HG03175 (cell line): ENCODE results near the gene SLC43A1.

Experiments
- ATAC-seq: cut with Tn5 transposase; IDR thresholded peaks from one replicate; pipeline ENCODE4 v1.9.1; 2021; ENCODE audit warnings: mild to moderate bottlenecking, moderate library complexity; ENCODE audit not compliant: unreplicated experiment

The SLC43A1 gene

DNA sequence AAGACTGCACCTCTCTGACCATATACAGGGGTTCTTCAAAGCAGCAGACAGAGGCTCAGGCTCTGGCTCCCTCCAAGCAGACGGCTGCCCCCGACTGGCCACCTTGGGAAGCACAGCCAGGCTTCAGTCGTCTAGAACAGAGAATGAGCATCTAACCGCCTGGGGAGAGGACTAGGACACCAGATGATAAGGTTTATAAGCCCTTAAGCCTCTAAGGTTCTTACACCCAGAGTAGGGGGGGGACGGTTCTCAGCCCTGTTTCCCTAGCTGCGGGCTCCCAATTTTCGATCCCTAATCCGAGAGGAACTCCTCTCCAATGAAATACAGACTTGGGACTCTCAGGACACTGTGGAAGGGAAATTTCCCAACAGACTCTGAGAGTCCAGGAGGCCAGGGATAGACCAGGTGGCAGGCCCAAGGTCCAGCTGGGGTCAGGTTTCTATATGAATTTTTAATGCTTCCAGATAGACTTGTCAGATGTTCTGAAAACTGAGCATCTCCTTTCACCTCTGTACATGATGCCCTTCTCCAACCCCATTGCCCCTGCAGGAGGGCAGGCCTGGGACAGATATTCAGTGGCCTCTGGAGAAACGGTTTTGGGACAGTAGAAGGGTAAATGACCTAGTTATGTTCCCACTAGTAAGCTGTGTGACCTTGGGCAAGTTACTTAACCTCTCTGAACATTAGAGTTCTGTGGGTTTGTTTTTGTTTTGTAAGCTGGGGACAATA, 34.9 kb downstream of the SLC43A1 start:
- ATAC-seq, result peak; percentile 31

DNA sequence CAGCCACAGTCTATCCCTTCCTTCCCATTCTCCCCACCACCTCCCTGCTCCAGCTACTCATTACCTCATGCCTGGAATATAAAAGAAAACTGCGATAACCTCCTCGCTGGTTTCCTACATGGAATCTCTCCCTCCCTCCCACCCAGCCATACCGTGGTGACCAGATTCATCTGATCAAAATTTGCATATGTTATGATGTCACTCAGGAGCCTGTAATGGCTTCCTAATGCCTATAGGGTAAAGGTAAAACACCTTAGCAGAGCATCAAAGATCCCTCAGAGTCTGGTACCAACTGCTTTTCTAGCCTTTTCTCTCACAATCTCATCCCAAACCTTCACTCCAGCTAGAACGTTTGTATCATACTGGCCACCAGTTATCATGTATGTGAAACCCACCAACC, 35.6 kb downstream of the SLC43A1 start:
- ATAC-seq, result peak; percentile 17

DNA sequence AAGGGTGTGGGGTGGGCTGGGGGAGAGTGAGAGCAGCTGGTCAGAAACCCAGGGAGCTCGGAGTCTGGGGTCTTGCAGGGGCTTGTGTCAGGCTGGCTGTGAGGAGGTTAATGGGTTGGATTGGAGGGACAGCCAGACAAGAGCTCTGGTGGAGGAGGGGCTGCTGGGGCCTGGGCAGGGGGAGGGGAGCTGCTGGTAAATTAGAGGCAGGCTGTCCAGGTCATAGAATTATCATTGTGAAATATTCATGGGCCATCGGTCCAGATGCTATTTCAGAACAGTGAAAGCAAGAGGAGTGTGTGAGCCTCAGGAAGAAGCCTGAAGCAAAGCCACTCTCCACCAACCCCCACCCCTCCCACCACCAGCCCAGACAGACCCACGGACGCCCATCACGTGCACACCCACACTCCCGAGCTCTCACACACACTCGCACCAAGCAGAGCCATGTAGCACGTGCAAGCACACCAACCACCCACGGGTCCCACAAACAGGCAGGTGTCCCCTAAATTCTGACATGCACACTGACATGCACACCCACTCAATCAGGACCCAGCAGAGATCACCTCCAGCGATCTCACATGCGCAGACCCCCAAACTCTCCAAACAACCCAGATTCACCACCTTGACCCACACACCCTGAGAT, 36.4 kb downstream of the SLC43A1 start:
- no peak for ATAC-seq

DNA sequence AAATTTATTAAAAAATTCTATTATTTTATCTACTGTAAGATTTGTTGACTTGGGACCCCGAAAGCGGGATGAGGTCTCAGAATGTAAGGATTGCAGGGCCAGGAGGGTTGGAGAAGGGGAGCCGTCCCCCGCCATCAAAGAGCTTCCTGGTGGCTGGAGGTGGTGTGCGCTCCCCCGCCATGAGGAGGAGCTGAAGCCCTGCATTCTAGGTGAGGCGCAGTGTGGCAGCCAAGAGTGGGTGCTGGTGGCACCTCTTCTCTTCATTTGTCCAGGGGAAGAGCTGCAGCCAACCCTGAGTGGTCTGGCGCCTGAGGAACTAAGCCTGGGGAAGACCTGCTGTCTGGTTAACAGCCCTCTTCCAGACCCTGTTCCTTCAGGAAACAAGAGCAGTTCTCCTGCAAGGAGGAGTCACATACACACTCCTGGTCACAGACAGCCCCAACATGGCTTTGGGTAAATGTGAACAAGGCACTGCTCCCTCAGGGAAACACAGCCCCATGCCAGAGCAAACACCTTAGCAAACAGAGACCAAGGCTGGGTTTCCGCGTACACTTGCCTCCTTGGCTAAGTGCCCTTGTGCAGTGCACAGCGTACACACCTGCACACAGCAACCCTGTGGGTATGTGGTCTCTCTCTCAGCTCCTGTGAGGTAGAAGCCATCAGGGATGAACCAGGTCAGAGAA, 37.9 kb downstream of the SLC43A1 start:
- no peak for ATAC-seq

DNA sequence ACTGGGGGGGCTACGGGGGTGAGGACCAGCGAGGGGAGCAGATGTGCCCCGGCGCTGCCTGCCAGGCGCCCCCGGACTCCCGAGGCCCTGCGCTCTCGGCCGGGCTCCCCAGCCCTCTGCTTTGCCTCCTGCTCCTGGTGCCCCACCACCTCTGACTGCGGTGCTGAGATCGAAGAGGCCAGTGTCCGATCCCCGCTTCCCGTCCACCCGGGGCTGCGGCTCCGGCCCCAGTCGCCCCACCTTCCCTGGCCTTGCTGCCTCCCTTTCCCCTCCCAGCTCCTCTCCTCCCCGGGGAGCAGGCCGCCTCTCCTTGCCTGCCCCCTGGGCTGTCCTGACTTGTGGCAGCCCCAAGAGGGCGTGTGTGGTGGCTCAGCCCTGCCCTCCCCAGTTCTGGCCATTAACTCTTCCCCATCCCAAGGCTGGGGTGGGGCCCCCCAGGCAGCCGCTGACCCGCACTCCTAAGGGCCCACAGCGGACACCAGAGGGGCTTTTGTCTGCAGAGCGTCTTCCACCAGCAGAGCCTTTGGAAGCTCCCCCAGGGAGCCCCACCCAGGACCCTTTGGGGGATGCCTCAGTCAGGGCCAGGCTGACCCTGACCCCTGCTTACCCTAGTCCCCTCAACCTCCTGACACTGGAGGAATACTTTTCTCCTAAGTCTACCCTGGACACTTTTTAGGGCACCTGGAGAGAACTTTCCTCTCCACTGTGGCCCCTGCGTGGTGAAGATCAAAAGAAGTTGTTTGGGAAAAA, 38.6 kb downstream of the SLC43A1 start:
- peak; percentile 57 for ATAC-seq

DNA sequence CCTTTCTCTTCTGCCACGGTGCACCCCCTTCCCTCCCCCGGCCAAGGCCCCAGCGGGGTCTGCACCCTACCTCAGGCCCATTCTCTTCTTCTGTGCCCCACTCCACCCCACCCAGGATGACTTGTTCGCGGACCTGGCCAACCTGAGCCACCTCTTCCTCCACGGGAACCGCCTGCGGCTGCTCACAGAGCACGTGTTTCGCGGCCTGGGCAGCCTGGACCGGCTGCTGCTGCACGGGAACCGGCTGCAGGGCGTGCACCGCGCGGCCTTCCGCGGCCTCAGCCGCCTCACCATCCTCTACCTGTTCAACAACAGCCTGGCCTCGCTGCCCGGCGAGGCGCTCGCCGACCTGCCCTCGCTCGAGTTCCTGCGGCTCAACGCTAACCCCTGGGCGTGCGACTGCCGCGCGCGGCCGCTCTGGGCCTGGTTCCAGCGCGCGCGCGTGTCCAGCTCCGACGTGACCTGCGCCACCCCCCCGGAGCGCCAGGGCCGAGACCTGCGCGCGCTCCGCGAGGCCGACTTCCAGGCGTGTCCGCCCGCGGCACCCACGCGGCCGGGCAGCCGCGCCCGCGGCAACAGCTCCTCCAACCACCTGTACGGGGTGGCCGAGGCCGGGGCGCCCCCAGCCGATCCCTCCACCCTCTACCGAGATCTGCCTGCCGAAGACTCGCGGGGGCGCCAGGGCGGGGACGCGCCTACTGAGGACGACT, 39.3 kb downstream of the SLC43A1 start:
- peak; percentile 33 for ATAC-seq

DNA sequence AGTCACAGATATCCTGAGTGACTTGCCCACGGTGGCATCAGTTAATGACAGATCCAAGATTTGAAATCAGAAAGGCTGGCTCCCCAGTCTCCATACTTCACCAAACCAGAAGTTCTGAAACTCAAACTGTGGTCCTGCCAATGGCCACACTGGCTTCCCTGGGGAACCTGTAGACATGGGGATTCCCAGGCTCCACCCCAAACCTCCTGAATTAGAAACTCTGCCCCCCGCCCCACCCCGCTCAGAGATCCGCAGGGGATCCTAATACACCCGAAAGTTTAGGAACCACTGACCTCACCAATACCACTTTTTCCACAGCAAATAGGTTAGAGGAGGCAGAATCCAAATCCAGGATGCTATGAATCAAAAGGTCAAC, 39.8 kb downstream of the SLC43A1 start:
- no peak for ATAC-seq

DNA sequence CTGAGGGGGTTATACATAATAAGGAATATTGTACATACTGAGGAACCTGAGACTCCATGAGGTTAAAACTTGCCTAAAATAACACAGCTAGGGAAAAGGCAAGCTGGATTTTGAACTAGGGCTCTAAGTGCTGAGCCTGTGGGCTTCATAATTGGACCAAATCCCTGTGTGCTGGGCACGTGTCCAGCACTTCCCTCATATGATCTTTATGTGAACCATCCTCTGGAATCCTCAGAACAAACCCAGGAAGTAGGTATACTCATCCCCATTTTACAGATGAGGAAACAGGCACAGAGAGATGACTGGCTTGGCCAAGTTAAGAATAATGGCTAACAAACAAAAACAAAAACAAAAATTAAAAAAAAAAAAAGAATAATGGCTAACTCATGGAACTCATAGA, 40.3 kb downstream of the SLC43A1 start:
- no peak for ATAC-seq

DNA sequence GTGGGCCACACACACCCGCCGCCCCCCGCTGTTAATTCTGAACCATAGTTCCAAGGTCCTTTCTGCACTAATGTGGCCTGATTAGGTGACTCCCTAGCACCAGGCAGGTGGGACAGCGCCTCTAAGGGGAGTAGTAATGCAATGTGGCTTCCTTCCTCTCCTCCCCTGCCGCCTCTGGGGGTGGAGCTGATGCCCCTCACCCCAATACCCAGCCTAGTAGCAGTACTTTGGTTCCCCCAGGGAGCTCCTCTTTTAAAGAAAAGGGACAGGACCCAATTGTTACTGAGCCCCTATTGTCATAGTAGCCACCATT, 40.7 kb downstream of the SLC43A1 start:
- ATAC-seq, result no peak

DNA sequence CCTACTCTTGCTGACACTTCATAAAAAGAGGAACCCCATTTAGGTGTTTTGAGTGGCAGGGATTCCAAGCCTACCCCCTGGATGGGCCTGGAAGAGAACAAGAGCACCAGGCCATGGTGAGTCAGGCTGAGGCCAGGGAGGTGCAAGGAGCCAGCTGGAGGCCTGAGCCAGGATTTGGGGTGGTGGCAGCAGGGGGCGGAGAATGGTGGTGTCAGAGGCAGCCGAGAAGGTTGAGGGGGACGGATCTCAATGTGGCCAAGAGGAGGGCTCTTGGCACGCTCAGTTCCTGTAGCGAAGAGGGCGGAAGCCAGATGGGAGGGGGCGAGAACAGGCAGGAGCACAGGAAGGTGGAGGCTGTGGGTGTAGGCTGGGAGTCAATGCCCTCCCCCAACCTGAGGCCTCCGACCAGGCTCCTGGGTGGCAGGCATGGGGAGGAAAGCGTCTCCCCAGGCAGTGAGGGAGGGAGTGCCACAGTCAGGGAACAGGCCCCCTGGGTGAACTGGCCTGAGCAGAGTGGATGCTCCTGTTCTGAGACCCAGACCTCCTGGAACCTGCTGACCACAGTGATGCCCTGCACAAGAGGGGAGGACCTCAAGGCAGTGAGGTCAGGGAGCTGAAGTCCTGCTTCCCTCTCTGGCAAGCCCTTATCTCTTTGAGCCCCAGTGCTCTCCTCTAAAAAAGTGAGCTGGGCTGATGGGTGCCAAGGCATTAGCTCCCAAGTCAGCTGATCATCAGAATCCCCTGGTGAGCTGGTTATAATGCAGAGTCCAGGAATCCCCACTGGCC, 41.3 kb downstream of the SLC43A1 start:
- ATAC-seq, result no peak

DNA sequence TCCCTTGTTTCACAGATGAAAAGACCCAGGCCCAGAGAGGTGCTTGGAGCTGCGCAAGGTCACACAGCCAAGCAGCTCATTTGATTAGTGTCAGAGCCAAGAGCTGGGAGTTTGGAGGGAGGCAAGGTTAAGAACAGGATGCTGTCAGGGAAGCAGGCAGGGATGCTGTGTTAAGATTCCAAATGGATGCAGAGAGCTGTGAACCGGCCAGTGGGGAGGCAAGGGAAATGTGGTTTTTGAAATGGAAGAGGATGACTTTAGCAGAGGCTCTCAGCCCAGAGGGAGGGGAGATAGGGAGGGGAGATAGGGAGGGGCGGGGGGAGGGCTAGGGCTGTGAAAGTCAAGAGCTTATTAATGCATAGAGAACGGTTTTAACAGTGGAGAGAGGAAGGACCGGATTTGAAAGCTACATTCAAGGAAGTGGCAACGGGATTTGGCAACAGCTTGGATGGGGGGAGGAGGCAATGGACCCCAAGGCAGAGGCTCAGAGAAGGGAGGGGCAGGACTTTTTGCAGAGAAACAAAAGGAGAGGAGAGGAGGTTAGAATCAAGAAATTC, 42.1 kb downstream of the SLC43A1 start:
- ATAC-seq, result no peak

DNA sequence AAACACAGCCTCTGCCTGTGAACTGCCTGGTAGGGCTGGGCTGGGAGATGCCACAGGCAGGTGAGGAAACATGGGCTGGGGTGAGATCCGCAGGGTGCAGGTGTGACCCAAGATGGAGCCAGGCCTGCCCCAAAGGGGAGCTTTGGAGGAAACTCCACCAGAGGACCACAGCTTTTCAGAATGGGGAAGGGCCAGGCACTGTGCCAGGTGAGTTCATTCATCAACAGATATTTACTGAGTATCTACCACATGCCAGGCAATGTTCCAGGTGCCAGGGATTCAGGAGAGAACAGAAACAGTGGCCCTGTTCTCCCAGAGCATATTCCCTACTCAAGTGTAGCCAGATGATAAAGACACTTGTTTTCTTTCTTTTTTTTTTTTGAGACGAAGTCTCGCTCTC, 44.0 kb downstream of the SLC43A1 start:
- ATAC-seq, result no peak

DNA sequence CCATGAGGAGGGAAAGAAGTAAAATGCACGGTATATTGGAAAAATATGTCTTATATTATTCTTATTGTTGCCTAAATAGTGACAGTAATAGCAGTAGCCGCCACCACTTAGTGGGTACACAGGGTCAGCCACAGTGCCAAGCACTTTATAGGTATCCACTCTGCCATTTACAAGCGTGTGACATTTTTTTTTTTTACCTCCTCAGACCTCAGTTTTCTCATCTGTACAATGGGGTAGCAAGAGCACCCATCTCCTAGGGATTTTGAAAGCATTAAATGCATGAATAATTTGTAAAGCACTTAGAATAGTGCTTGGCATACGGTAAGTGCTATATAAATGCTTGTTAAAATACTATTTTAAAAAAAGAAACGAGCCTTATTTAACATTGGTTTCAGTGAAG, 46.2 kb downstream of the SLC43A1 start:
- ATAC-seq, result no peak

DNA sequence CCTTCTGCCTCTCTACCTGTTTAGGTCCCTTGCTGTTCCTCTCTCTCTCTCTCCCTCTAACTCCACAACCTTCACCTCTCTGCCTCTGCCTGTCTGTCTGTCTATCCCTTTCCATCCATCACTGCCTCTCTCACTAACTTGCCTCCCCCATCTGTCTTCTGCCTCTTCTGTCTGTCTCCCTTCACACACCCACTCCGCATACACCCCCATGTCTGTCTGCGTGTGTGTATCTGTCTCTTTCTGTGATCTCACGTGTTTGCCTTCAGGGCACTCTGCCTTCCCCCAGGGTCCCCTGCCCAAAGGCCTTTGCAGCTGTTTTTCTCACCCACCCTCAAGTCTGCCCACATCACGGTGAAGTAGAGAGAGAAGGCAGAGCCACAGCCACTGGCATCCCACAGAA, 47.2 kb downstream of the SLC43A1 start:
- no peak for ATAC-seq

DNA sequence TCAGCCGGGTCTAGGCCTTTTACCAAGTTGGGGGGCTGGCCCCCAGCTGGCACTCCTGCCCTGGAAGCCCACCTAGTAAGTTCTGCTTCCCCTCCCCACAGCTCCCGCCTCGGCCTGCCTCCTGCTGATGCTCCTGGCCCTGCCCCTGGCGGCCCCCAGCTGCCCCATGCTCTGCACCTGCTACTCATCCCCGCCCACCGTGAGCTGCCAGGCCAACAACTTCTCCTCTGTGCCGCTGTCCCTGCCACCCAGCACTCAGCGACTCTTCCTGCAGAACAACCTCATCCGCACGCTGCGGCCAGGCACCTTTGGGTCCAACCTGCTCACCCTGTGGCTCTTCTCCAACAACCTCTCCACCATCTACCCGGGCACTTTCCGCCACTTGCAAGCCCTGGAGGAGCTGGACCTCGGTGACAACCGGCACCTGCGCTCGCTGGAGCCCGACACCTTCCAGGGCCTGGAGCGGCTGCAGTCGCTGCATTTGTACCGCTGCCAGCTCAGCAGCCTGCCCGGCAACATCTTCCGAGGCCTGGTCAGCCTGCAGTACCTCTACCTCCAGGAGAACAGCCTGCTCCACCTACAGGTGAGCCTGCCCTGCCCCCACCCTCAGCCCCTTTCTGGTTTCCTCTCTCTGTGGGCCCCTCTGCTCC, 47.9 kb downstream of the SLC43A1 start:
- no peak for ATAC-seq

DNA sequence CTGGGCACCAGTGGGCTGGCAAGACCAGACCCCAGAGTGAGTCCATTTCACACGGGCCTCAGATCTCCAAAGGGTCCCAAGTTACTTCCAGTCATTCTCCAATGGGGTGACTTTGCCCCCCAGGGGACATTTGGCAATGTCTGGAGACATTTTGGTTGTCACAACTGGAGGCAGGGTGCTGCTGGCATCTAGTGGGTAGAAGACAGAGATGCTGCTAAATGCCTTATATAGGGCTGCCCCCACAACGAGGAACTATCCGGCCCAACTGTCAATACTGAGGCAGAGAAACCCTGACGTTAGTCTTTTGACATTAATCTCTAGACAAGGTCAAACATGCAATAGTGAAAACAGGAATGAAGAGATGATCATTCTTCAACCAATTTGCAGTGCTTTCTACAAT, 48.8 kb downstream of the SLC43A1 start:
- no peak for ATAC-seq

DNA sequence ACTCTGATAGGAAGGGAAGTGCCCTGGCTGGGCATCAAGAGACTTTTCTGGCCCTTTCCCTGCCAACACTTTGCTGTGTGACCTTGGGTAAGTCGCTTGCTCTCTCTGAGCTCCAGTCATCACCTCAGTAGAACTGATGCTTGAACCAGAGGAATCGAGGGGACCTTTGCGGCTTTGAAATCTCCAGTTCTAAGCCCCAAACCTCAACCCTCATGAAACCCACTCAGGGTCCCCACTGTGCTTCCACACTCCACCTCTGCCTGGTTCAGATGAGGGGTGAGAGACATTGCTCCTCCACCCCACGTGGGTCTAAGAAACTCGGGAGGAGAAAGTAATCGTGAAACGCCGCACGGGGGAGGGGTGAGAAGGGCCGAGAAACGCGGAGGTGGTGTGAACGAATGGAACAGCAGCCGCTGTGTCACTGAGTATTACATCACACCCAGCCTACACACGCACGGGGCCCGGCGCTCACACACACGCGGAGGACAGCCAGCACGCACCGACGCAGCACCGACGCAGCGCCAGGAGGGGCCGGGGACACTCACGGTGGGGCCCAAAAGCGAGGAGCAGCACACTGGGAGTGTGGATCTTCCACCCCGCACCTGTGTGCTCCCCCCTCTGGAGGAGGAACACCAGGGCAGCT, 50.8 kb downstream of the SLC43A1 start:
- ATAC-seq, result no peak

DNA sequence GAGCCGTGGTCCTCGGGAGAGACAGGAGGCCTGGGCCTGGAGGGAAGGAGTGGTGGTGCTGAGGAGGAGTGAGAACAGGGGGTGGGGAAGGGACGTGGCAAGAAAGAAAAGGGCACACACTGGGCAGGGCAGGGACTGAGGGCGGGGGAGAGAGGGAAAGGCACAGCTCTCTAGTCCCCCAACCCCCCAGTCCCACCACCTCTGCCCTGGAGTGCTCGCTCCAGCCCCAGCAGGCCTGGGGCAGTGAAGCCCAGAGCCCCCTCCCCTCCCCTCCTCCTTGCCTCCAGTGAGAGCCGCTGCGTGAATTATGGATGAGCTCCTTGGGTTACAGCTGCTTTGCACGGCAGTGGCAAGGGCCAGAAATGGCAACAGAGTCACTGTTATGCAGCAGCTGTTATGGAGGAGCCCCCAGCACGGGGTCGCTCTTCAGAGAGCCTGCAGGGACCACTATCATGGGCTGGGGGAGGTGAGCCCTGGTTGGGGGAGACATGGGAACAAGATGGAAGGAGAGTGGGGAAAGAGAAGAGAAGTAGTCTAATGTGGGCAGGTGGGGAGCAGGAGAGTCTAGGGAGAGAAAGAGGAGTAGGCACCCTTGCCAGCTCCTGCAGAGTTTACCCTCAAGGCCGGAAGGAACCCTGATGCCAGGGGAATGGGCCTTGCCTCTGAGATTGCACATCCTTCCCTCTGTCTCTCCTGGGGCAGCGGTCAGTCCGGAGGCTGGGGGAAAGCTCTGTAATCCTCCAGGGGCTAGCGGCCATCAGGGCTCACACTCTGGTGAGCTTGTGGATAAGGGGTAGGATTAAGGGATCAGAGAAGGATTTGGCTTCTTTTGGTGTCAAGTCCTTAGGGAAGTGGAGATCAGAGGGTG, 51.6 kb downstream of the SLC43A1 start:
- no peak for ATAC-seq
